Measurements from ENCODE around the gene NAV2. TPM values are rescaled to one million over a fixed set of nuclear protein-coding genes. Genes with fewer than 3 reads are reported as not detected.

Gene NAV2
- polyA plus RNA-seq, 1 donor from 2014 or later = 3.0 TPM

DNA sequence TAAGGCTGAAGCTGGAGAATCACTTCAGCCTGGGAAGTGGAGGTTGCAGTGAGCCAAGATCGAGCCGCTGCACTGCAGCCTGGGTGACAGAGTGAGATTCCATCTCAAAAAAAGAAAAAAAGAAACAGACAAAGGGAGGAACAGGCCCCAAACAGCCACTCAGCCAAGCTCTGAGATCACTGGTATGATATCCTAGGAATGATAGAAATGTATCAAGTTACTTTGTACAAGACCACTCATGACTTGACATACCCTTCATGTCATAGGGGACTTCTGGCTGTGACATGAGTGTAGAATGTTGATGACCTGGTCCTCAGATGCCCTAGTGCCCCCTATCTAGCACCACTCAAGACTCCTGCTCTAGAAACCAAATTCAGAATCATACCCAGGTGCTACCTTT, 216.5 kb downstream of the NAV2 start:
- H2AFZ ChIP-seq (ENCODE audit: low read depth, low read length) = no peak overlapping the region
- H3K9me3 ChIP-seq (ENCODE audit: low read length) = no peaks in the 10 kb centered on the region
- no peaks in the 10 kb centered on the region for H4K20me1 ChIP-seq (ENCODE audit: insufficient read depth)
- no peaks in the 10 kb centered on the region for H3K9me2 ChIP-seq (ENCODE audit: insufficient read depth, low read length)
- H3K36me3 ChIP-seq (ENCODE audit: insufficient read depth, low read length) = no peaks in the 10 kb centered on the region
- H3F3A ChIP-seq (ENCODE audit: insufficient read depth, low read length, poor library complexity, severe bottlenecking) = no peaks in the 10 kb centered on the region
- TF ChIP-seq MXI1 (conservative IDR thresholded peaks at IDR 0.05; ENCODE audit: poor library complexity, severe bottlenecking) (no peak), SMC3 (conservative IDR thresholded peaks at IDR 0.05; ENCODE audit: poor library complexity) (no peak), TAF1 (IDR thresholded peaks at IDR 0.05; ENCODE audit: low read depth) (no peak), RAD21 (conservative IDR thresholded peaks at IDR 0.05) (no peak), POLR2AphosphoS5 (IDR thresholded peaks at IDR 0.05) (no peak), EZH2 (IDR thresholded peaks at IDR 0.05; ENCODE audit: borderline replicate concordance, insufficient read depth, low read length, poor library complexity, severe bottlenecking) (no peak), REST (IDR thresholded peaks at IDR 0.05; ENCODE audit: borderline replicate concordance) (no peak), CTCF (IDR thresholded peaks at IDR 0.05; ENCODE audit: poor library complexity, severe bottlenecking) (no peak), EP300 (conservative IDR thresholded peaks at IDR 0.05; ENCODE audit: poor library complexity, severe bottlenecking) (no peak)
- H3K4me2 ChIP-seq (ENCODE audit: low read length) = no peak overlapping the region
- no peaks in the 10 kb centered on the region for H3K27me3 ChIP-seq (ENCODE audit: insufficient read depth, low read depth, low read length)
- H3K9ac ChIP-seq (ENCODE audit: low read length) = no peak overlapping the region
- no peaks in the 10 kb centered on the region for H3K79me2 ChIP-seq (replicated peaks; ENCODE audit: insufficient read depth, low read length)
- no peak overlapping the region for H3K27ac ChIP-seq (ENCODE audit: low read length)
- H3K4me3 ChIP-seq (ENCODE audit: low read length) = no peak overlapping the region

DNA sequence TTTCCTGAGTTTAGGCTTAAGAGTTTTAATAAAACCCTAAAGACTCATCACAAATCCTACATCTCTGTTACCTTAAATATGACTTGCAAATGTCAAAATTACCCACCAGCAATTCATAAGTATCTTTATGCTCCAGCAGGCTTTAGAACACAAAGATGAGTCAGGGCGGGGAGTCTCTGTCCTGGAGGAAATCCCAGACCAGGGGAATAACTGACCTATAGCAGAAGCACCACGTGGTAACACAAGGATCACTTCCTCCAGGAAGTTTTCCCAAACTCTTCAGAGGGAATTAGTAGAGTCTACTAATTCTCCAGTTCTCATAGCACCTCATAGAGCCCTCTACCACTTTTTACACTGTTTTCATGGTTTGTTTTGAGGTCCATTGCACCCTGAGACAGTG, 217.0 kb downstream of the NAV2 start:
- H3K4me2 ChIP-seq (ENCODE audit: low read length) = no peak overlapping the region
- no peaks in the 10 kb centered on the region for H3F3A ChIP-seq (ENCODE audit: insufficient read depth, low read length, poor library complexity, severe bottlenecking)
- no peak overlapping the region for H3K4me3 ChIP-seq (ENCODE audit: low read length)
- H3K36me3 ChIP-seq (ENCODE audit: insufficient read depth, low read length) = no peaks in the 10 kb centered on the region
- H3K27ac ChIP-seq (ENCODE audit: low read length) = no peak overlapping the region
- TF ChIP-seq SMC3 (conservative IDR thresholded peaks at IDR 0.05; ENCODE audit: poor library complexity) = no peak
- TF ChIP-seq POLR2AphosphoS5 (IDR thresholded peaks at IDR 0.05) = no peak
- no peak for TF ChIP-seq EZH2 (IDR thresholded peaks at IDR 0.05; ENCODE audit: borderline replicate concordance, insufficient read depth, low read length, poor library complexity, severe bottlenecking)
- no peak for TF ChIP-seq TAF1 (IDR thresholded peaks at IDR 0.05; ENCODE audit: low read depth)
- TF ChIP-seq MXI1 (conservative IDR thresholded peaks at IDR 0.05; ENCODE audit: poor library complexity, severe bottlenecking) = no peak
- no peak overlapping the region for H3K9ac ChIP-seq (ENCODE audit: low read length)
- H3K9me3 ChIP-seq (ENCODE audit: low read length) = no peaks in the 10 kb centered on the region
- no peaks in the 10 kb centered on the region for H3K79me2 ChIP-seq (replicated peaks; ENCODE audit: insufficient read depth, low read length)
- H3K9me2 ChIP-seq (ENCODE audit: insufficient read depth, low read length) = no peaks in the 10 kb centered on the region
- no peaks in the 10 kb centered on the region for H3K27me3 ChIP-seq (ENCODE audit: insufficient read depth, low read depth, low read length)
- no peak overlapping the region for H2AFZ ChIP-seq (ENCODE audit: low read depth, low read length)
- H4K20me1 ChIP-seq (ENCODE audit: insufficient read depth) = no peaks in the 10 kb centered on the region

All from neural cell (in vitro differentiated cells).